HUES6 (cell line): ENCODE measurements around the gene CATSPERB.
A peak's percentile ranks its signal among the peaks of the same experiment; 100 is the strongest.
"Not testable (repeated sequence)": the region's sequence is repeated elsewhere in the genome, so short reads cannot be mapped to it uniquely, and the experiment has no call there.

Experiments used
- H3K27ac ChIP-seq: 2 replicates; pipeline ENCODE4 v1.7.0; 2013; ENCODE audit warnings: low read depth, mild to moderate bottlenecking, low read length, inconsistent platforms
- H3K27me3 ChIP-seq: 2 replicates; pipeline ENCODE4 v1.6.1; 2013; ENCODE audit warnings: low read length; ENCODE audit not compliant: control insufficient read depth, insufficient read depth
- H3K36me3 ChIP-seq: 2 replicates; pipeline ENCODE4 v1.6.1; 2013; ENCODE audit warnings: low read length; ENCODE audit not compliant: control insufficient read depth, insufficient read depth
- H3K4me1 ChIP-seq: 2 replicates; pipeline ENCODE4 v1.6.1; 2013; ENCODE audit warnings: low read length; ENCODE audit not compliant: control insufficient read depth, insufficient read depth
- H3K4me3 ChIP-seq: 2 replicates; pipeline ENCODE4 v1.5.1; 2013; ENCODE audit warnings: low read depth, low read length
- H3K9ac ChIP-seq: one replicate; pipeline ENCODE4 v1.6.1; 2013; ENCODE audit warnings: mild to moderate bottlenecking, low read length
- H3K9me3 ChIP-seq: 2 replicates; pipeline ENCODE4 v1.6.1; 2013; ENCODE audit warnings: low read depth, low read length; ENCODE audit not compliant: control insufficient read depth, insufficient read depth

The CATSPERB gene

GRCh38 chr14:91580876-91581577 is 150.9 kb downstream of the CATSPERB start:
- Histone ChIP-seq H3K9me3 (peaks cover 22% of the 10 kb centered on the region), H3K36me3 (no peaks in the 10 kb centered on the region), H3K27ac (no peak overlapping the region), H3K9ac (no peak overlapping the region), H3K4me1 (peaks cover 15% of the 10 kb centered on the region), H3K4me3 (no peak overlapping the region), H3K27me3 (peaks cover 7% of the 10 kb centered on the region)

GRCh38 chr14:91577632-91578233 is 154.2 kb downstream of the CATSPERB start:
- no peaks in the 10 kb centered on the region for H3K36me3 ChIP-seq
- H3K27me3 ChIP-seq: peaks cover 39% of the 10 kb centered on the region

GRCh38 chr14:91575469-91576208 is 156.2 kb downstream of the CATSPERB start:
- H3K9me3 ChIP-seq: peaks cover 15% of the 10 kb centered on the region
- peaks cover 46% of the 10 kb centered on the region for H3K27me3 ChIP-seq
- no peak overlapping the region for H3K27ac ChIP-seq
- H3K36me3 ChIP-seq: no peaks in the 10 kb centered on the region
- H3K4me1 ChIP-seq: peaks cover 14% of the 10 kb centered on the region
- no peak overlapping the region for H3K9ac ChIP-seq
- peak overlapping the region; percentile 84; the same call in 1 of the 2 replicates for H3K4me3 ChIP-seq

More at GRCh38 chr14:91577632-91578233, 154.2 kb downstream of the CATSPERB start:
- Histone ChIP-seq H3K4me3 (no peak overlapping the region), H3K4me1 (peaks cover 26% of the 10 kb centered on the region), H3K27ac (no peak overlapping the region), H3K9me3 (peaks cover 15% of the 10 kb centered on the region), H3K9ac (no peak overlapping the region)

- no peaks in the 10 kb centered on the region for H3K36me3 ChIP-seq
- peaks cover 50% of the 10 kb centered on the region for H3K27me3 ChIP-seq
- H3K4me3 ChIP-seq: peak overlapping the region; percentile 84
- H3K4me1 ChIP-seq: peaks cover 10% of the 10 kb centered on the region
- H3K9me3 ChIP-seq: peaks cover 14% of the 10 kb centered on the region
- H3K27ac ChIP-seq: no peak overlapping the region
- peak overlapping the region; percentile 23 for H3K9ac ChIP-seq
These were observed 157.7 kb downstream of the CATSPERB start for GRCh38 chr14:91573894-91574837.

GRCh38 chr14:91573528-91573893 is 158.4 kb downstream of the CATSPERB start:
- Histone ChIP-seq H3K36me3 (no peaks in the 10 kb centered on the region), H3K4me1 (peaks cover 10% of the 10 kb centered on the region), H3K9ac (no peak overlapping the region), H3K9me3 (peaks cover 13% of the 10 kb centered on the region), H3K27ac (no peak overlapping the region), H3K4me3 (peak overlapping the region; percentile 84), H3K27me3 (peaks cover 56% of the 10 kb centered on the region)

- H3K4me3 ChIP-seq: no peak overlapping the region
- no peak overlapping the region for H3K9ac ChIP-seq
- peaks cover 42% of the 10 kb centered on the region for H3K27me3 ChIP-seq
- no peaks in the 10 kb centered on the region for H3K36me3 ChIP-seq
- H3K9me3 ChIP-seq: no peaks in the 10 kb centered on the region
- no peak overlapping the region for H3K27ac ChIP-seq
- H3K4me1 ChIP-seq: peaks cover 7% of the 10 kb centered on the region
These were observed 161.9 kb downstream of the CATSPERB start for GRCh38 chr14:91570021-91570420.

GRCh38 chr14:91569301-91569700 is 162.6 kb downstream of the CATSPERB start:
- H3K27me3 ChIP-seq: peaks cover 35% of the 10 kb centered on the region
- no peak overlapping the region for H3K4me3 ChIP-seq
- H3K36me3 ChIP-seq: no peaks in the 10 kb centered on the region
- H3K27ac ChIP-seq: no peak overlapping the region
- H3K9ac ChIP-seq: no peak overlapping the region
- H3K9me3 ChIP-seq: no peaks in the 10 kb centered on the region
- peaks cover under 1% of the 10 kb centered on the region; the same call in 1 of the 2 replicates for H3K4me1 ChIP-seq

- no peak overlapping the region for H3K9ac ChIP-seq
- H3K27me3 ChIP-seq: peaks cover 28% of the 10 kb centered on the region
- H3K36me3 ChIP-seq: no peaks in the 10 kb centered on the region
- no peaks in the 10 kb centered on the region for H3K9me3 ChIP-seq
- no peak overlapping the region for H3K27ac ChIP-seq
- H3K4me1 ChIP-seq: no peaks in the 10 kb centered on the region
- H3K4me3 ChIP-seq: no peak overlapping the region
These were observed 163.3 kb downstream of the CATSPERB start for GRCh38 chr14:91568626-91569025.

GRCh38 chr14:91567827-91568226 is 164.1 kb downstream of the CATSPERB start:
- H3K27ac ChIP-seq, H3K9me3 ChIP-seq, H3K4me1 ChIP-seq, H3K4me3 ChIP-seq, H3K36me3 ChIP-seq, H3K9ac ChIP-seq: not testable (repeated sequence)
- peaks cover 20% of the 10 kb centered on the region for H3K27me3 ChIP-seq

GRCh38 chr14:91555531-91555930 is 176.4 kb downstream of the CATSPERB start:
- Histone ChIP-seq H3K4me3 (no peak overlapping the region), H3K9me3 (no peaks in the 10 kb centered on the region; the same call in none of the 2 replicates), H3K4me1 (no peaks in the 10 kb centered on the region; the same call in 1 of the 2 replicates), H3K9ac (no peak overlapping the region), H3K36me3 (no peaks in the 10 kb centered on the region), H3K27me3 (no peaks in the 10 kb centered on the region), H3K27ac (no peak overlapping the region)
